GM12892 (cell line): Measurements from ENCODE around the gene MRPS11.

Experiments
- POLR2A ChIP-seq: IDR thresholded peaks from 2 replicates; pipeline ENCODE4 v1.6.1; 2011; ENCODE audit warnings: low read depth, low read length, control low read depth
- POLR2AphosphoS5 ChIP-seq: IDR thresholded peaks from 2 replicates; pipeline ENCODE4 v1.6.1; 2011; ENCODE audit warnings: low read depth, low read length, control low read depth
- TAF1 ChIP-seq: IDR thresholded peaks from 2 replicates; pipeline ENCODE4 v1.6.1; 2011; ENCODE audit warnings: low read depth, mild to moderate bottlenecking, control low read depth, low read length, borderline replicate concordance

- no peak for TF ChIP-seq POLR2AphosphoS5
- no peak for TF ChIP-seq POLR2A
- TF ChIP-seq TAF1 = no peak
These were observed 19.8 kb upstream of the MRPS11 start for GRCh38 chr15:88447741-88448140.
